ENCODE measurements around the gene COPB1.

DNA sequence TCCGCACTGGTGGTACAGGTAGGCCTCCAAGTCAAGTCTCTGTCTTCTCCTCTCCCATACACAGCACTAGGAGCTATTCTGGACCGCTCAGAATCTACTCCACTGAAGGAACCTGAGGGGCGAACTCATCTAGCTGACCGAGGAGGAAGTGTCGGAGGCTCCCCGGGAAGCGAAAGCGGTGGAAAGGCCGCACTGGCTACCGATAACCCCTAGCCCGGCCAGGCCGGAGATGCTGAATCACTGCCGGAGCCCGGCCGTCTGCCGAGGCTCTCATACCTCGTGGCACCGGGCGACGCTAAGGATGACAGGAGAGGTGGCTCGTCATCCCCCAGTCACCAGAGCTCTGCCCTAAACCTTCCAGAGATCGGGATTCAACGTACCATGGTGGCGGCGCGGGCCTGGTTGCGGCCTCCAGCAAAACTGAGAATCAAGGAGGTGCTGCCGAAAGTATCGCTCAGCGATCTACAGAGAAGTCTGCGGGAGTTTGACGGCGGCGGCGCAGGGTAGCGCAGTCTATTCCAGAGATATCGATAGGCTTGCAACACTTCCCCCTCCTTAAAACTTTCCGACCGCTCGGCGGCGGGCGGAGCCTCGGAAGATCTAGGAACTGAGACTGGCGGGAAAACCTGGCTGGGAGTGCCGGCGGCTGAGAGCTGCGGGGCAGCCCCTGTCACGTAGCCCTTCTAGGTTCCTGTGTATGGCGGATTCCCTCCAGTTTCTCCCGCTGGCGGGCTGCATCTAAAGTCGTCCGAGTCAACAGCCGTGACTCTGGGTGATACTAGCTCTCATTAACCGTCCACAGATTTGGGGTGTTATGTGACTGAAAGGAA is 20.5 kb upstream of the COPB1 start, which contains the start of gene PSMA1:
- TF ChIP-seq, protein P1, sequence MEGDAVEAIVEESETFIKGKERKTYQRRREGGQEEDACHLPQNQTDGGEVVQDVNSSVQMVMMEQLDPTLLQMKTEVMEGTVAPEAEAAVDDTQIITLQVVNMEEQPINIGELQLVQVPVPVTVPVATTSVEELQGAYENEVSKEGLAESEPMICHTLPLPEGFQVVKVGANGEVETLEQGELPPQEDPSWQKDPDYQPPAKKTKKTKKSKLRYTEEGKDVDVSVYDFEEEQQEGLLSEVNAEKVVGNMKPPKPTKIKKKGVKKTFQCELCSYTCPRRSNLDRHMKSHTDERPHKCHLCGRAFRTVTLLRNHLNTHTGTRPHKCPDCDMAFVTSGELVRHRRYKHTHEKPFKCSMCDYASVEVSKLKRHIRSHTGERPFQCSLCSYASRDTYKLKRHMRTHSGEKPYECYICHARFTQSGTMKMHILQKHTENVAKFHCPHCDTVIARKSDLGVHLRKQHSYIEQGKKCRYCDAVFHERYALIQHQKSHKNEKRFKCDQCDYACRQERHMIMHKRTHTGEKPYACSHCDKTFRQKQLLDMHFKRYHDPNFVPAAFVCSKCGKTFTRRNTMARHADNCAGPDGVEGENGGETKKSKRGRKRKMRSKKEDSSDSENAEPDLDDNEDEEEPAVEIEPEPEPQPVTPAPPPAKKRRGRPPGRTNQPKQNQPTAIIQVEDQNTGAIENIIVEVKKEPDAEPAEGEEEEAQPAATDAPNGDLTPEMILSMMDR (conservative IDR thresholded peaks at IDR 0.05; ENCODE audit: low read depth, low read length) = no peak
- no peak for TF ChIP-seq EZH2 (IDR thresholded peaks at IDR 0.05; ENCODE audit: low read length, unreplicated experiment)
